PC-3 (cell line): ENCODE results near the gene HNMT. TPM values are rescaled to one million over a fixed set of nuclear protein-coding genes. Genes with fewer than 3 reads are reported as not detected.
"Not testable (repeated sequence)": the region's sequence is repeated elsewhere in the genome, so short reads cannot be mapped to it uniquely, and the experiment has no call there.

Source experiments
- ATAC-seq: fragments of 200-7000 bp; cut with Tn5 transposase; 2 replicates; pipeline ENCODE4 v1.9.1; 2020; ENCODE audit warnings: mild to moderate bottlenecking, moderate library complexity
- Bru-seq: library from RNA; stranded (reverse); fragments of 400-500 nt; gene quantifications from one replicate; lab custom pipeline; 2021; lab: Mats Ljungman, UMichigan
- BruChase-seq, 2 experiments: library from RNA; stranded (reverse); fragments of 400-500 nt; gene quantifications; one replicate each; lab custom pipeline; 2021; lab: Mats Ljungman, UMichigan
- BruUV-seq: library from RNA; stranded (reverse); fragments of 400-500 nt; replicated peaks from 2 replicates; lab custom pipeline; 2021; lab: Mats Ljungman, UMichigan
- CTCF ChIA-PET: fragments of 300-600 bp; sonication (Branson Sonifier 250); formaldehyde crosslinking; loops from one replicate; lab custom pipeline; 2022; ENCODE audit warnings: antibody characterized with exemption; lab: Charles Lee
- POLR2A ChIA-PET: fragments of 300-600 bp; sonication (Branson Sonifier 250); formaldehyde crosslinking; loops from one replicate; lab custom pipeline; 2022; ENCODE audit warnings: antibody characterized with exemption; ENCODE audit not compliant: unreplicated experiment; lab: Charles Lee
- DNase-seq: peaks from one replicate; pipeline ENCODE4 v3.0.0-alpha.2; 2015
- H2AFZ ChIP-seq: fragments of 300-600 bp; sonication (generic); 2 replicates; pipeline ENCODE4 v1.6.0; 2016; ENCODE audit warnings: antibody characterized with exemption, low read length
- H3F3A ChIP-seq: fragments of 300-600 bp; sonication (generic); one replicate; pipeline ENCODE4 v1.6.0; 2017; ENCODE audit warnings: antibody characterized with exemption, low read length, control low read depth, mild to moderate bottlenecking; ENCODE audit not compliant: unreplicated experiment
- H3K27ac ChIP-seq: fragments of 300-600 bp; sonication (generic); 2 replicates; pipeline ENCODE4 v1.5.1; 2016; ENCODE audit warnings: mild to moderate bottlenecking, low read length
- H3K27me3 ChIP-seq: fragments of 300-600 bp; sonication (generic); 2 replicates; pipeline ENCODE4 v1.6.1; 2016; ENCODE audit warnings: low read length, mixed read lengths
- H3K36me3 ChIP-seq: fragments of 300-600 bp; sonication (generic); 2 replicates; pipeline ENCODE4 v1.6.1; 2016; ENCODE audit warnings: low read depth, mixed run types, low read length, mixed read lengths
- H3K4me1 ChIP-seq: fragments of 300-600 bp; sonication (generic); 2 replicates; pipeline ENCODE4 v1.5.1; 2016; ENCODE audit warnings: low read length; ENCODE audit not compliant: insufficient read depth
- H3K4me2 ChIP-seq: fragments of 300-600 bp; sonication (generic); 2 replicates; pipeline ENCODE4 v1.6.0; 2016; ENCODE audit warnings: low read length
- H3K4me3 ChIP-seq: fragments of 300-600 bp; sonication (generic); 2 replicates; pipeline ENCODE4 v1.5.1; 2016; ENCODE audit warnings: mild to moderate bottlenecking, low read length, mixed read lengths
- H3K79me2 ChIP-seq: fragments of 300-600 bp; sonication (generic); 2 replicates; pipeline ENCODE4 v1.6.1; 2017; ENCODE audit warnings: low read length, mixed read lengths
- H3K9ac ChIP-seq: fragments of 300-600 bp; sonication (generic); 2 replicates; pipeline ENCODE4 v1.6.0; 2016; ENCODE audit warnings: mild to moderate bottlenecking, low read length
- H3K9me2 ChIP-seq: fragments of 300-600 bp; sonication (generic); replicated peaks from 2 replicates; pipeline ENCODE4 v1.6.1; 2016; ENCODE audit warnings: mixed run types, low read length, mixed read lengths
- H3K9me3 ChIP-seq: fragments of 300-600 bp; sonication (generic); 2 replicates; pipeline ENCODE4 v1.6.1; 2016; ENCODE audit warnings: low read length, mixed read lengths
- H4K20me1 ChIP-seq: fragments of 300-600 bp; sonication (generic); 2 replicates; pipeline ENCODE4 v1.6.1; 2016; ENCODE audit warnings: low read length, mixed read lengths
- CTCF ChIP-seq: fragments of 300-600 bp; sonication (generic); conservative IDR thresholded peaks from 2 replicates; pipeline ENCODE4 v1.5.1; 2017; ENCODE audit warnings: antibody characterized with exemption, low read depth, mild to moderate bottlenecking, low read length
- EZH2 ChIP-seq: fragments of 300-600 bp; sonication (generic); IDR thresholded peaks from one replicate; pipeline ENCODE4 v1.6.1; 2017; ENCODE audit warnings: antibody characterized with exemption, mild to moderate bottlenecking, low read length; ENCODE audit not compliant: unreplicated experiment
- EZH2phosphoT487 ChIP-seq: fragments of 300-600 bp; sonication (generic); IDR thresholded peaks from 2 replicates; pipeline ENCODE4 v1.6.1; 2018; ENCODE audit warnings: mild to moderate bottlenecking, antibody characterized with exemption, low read length, borderline replicate concordance
- intact Hi-C: fragments of 100-400 bp; cut with micrococcal nuclease; formaldehyde crosslinking; loops from 2 replicates; pipeline ENCODE4 v1.9.0; 2023
- long read RNA-seq: library from polyadenylated mRNA; unstranded; transcript quantifications from one replicate; pipeline ENCODE4 v2.0.0, GENCODE V29; 2021; ENCODE audit not compliant: unreplicated experiment
- total RNA-seq: library from RNA; depleted of rRNA; stranded (reverse); fragments of >200 nt; gene quantifications from 2 replicates; pipeline ENCODE4 v1.2.3, GENCODE V29; 2014; rRNA removed

The HNMT gene
- 6.9 and 7.1 TPM in 2 replicates for total RNA-seq
- percentile 51 among the genes with signal in this experiment for Bru-seq, nascent RNA
- BruChase-seq, experiment 1, labeled RNA remaining after a 6-hour chase: percentile 36 among the genes with signal in this experiment
- percentile 41 among the genes with signal in this experiment for BruChase-seq, experiment 2, labeled RNA remaining after a 2-hour chase
- long read RNA-seq, partial matches to known transcripts: 0 of 8 reads
- long read RNA-seq, other reads (novel, unspliced or antisense): 4 of 8 reads

DNA sequence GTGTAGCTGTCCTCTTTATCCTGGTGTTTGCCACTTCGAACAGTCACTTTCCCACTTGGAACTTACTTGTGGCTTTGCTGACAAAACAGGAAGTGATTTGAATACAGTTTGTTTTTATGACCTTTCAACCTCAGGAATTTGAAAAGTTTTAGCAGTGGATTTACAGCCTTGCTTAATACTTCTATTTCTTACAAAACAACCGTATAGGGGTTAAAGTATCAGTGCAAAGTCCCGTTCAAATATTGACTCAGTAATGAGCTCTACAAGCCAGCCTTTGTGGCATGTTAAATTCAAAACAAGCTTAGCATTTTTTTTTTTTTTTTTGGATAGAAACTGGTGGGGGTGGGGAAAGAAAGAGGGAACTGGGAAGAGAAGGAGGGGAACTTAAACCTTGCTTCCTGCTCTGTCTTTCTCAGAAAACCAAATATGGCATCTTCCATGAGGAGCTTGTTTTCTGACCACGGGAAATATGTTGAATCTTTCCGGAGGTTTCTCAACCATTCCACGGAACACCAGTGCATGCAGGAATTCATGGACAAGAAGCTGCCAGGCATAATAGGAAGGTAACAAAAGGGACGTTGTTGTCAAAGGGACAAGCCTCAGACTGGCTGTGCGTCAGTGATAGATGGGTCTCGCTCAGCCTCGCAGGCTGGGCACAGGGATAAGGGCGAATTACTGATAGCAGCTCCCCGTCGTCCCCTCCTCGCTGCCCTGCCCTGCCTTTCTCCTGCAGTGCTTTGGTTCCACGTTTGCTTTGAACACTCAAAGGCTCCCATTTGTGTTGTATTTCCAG is at the start of gene HNMT:
Gene HNMT, plus strand, starts transcription at position 408 of the 793 bp plus-strand sequence. Its CDS starts 19 bp downstream, at position 427.
- TSS peak; percentile 74 for BruUV-seq
- Histone ChIP-seq H3K27me3 (no peaks in the 10 kb centered on the region), H2AFZ (peak within 1 kb of the TSS; percentile 87), H3K9me3 (no peaks in the 10 kb centered on the region), H3K79me2 (peaks cover 5% of the 10 kb centered on the region; the same call in 1 of the 2 replicates), H3K4me1 (peaks cover 42% of the 10 kb centered on the region), H4K20me1 (no peaks in the 10 kb centered on the region), H3K9ac (peak within 1 kb of the TSS; percentile 63), H3K4me2 (peak within 1 kb of the TSS; percentile 87), H3F3A (no peaks in the 10 kb centered on the region), H3K36me3 (no peaks in the 10 kb centered on the region), H3K4me3 (peak within 1 kb of the TSS; percentile 71), H3K27ac (peak within 1 kb of the TSS; percentile 75), H3K9me2 (no peaks in the 10 kb centered on the region)
- intact Hi-C loops: loop anchor here (10.0 kb wide), 1 partner anchor 541 kb away; the partner anchor contains the start of gene SPOPL
- peak; percentile 84 for DNase-seq
- TF ChIP-seq EZH2phosphoT487: no peak
- ATAC-seq: peak; percentile 77
- CTCF ChIA-PET: interaction anchor here (0.6 kb wide), 6 partner anchors 11 to 795 kb away, joined by 3 to 11 read pairs (median 8); no protein-coding TSS in a partner anchor
- POLR2A ChIA-PET: interaction anchor here (0.6 to 0.7 kb wide), 5 partner anchors 98 to 712 kb away, joined by 3 to 7 read pairs (median 4); no protein-coding TSS in a partner anchor

DNA sequence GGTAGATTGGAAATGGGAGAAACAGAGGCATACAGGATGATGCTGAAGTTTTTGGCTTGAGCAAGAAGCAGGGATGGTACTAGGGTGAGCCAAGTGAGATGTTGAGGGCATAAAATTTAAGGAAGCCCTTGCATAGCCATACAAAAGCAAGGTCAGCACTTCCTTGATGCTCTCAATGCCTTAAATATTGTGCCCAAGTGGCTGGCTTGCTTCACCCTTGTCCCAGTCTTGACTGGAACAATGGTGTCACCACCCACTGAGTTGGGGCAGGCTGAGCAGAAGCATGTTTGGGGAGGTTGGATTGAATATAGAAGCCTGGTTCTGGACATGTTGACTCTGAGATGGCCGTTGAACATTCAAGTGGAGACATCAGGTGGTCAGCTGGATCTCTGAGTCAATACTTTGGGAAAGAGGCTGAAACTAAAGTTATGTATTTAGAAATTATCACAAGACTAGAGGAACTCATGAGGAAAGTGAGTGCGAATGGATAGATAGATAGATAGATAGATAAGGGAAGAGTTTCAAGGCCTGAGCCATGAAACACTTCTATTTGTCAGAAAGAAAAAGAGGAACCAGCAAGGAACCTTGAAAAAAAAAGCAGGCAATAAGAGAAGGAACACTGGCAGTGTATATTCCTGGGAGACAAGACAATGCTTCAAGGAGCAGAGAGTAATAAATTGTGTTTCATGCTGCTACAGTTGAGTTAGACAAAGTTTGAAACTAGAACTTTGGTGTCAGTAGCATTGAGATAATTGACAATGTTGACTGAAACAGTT is 43.0 kb upstream of the HNMT start:
- Histone ChIP-seq H3K9me2 (no peaks in the 10 kb centered on the region), H3F3A (no peaks in the 10 kb centered on the region), H3K9ac (no peak overlapping the region), H3K4me2 (no peak overlapping the region), H3K4me3 (no peak overlapping the region), H3K79me2 (no peaks in the 10 kb centered on the region), H3K27ac (no peak overlapping the region), H3K9me3 (no peaks in the 10 kb centered on the region), H4K20me1 (no peaks in the 10 kb centered on the region), H3K27me3 (no peaks in the 10 kb centered on the region), H3K4me1 (no peaks in the 10 kb centered on the region), H3K36me3 (no peaks in the 10 kb centered on the region), H2AFZ (no peak overlapping the region)
- BruUV-seq: no TSS peak
- CTCF ChIA-PET: interaction anchor here (0.7 kb wide), 1 partner anchor 44 kb away, joined by 4 read pairs; no protein-coding TSS in a partner anchor
- no peak for TF ChIP-seq EZH2phosphoT487
- no peak for TF ChIP-seq EZH2
- no peak for TF ChIP-seq CTCF
- POLR2A ChIA-PET: no interaction called here
- no peak for ATAC-seq
- intact Hi-C loops: no loop called here
- no peak for DNase-seq

DNA sequence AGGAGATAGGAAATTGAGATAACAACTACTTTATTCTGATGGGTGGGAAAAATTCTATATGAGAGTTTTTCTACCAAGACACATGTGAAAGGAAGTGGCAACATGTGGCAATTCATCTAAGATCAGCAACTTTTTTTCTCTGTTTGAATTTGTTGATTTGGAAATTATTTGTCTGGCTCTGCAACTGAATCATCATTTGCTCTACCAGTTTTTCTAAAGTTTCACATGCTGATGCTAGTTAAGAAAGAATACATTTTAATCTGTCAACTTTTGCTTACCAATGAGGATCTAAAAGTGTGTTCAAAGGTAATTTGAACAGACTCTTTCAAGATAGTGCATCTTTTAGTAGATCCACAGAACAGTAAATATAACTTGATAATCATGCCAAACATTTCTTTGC is 42.1 kb upstream of the HNMT start:
- H3K9me3 ChIP-seq, H3K27me3 ChIP-seq, H3K9me2 ChIP-seq, H3K4me3 ChIP-seq, ATAC-seq, POLR2A ChIA-PET, H3F3A ChIP-seq, H4K20me1 ChIP-seq, H3K4me1 ChIP-seq, H3K9ac ChIP-seq, DNase-seq, H3K4me2 ChIP-seq, BruUV-seq, intact Hi-C loops, H3K79me2 ChIP-seq, H2AFZ ChIP-seq, H3K27ac ChIP-seq, CTCF ChIA-PET, H3K36me3 ChIP-seq: not testable (repeated sequence)
